Measurements from ENCODE around the gene GRHL1.

GRCh38 chr2:10028407-10028987, 77.0 kb downstream of the GRHL1 start:
- TF ChIP-seq CTCF (IDR thresholded peaks at IDR 0.05; ENCODE audit: low read length) (no peak; the same call in 1 of the 2 replicates), EZH2 (optimal IDR thresholded peaks at IDR 0.05; ENCODE audit: low read depth, low read length) (no peak), EZH2phosphoT487 (IDR thresholded peaks at IDR 0.05; ENCODE audit: low read length) (no peak)
